ENCODE measurements around the gene RMC1. TPM values are rescaled to one million over a fixed set of nuclear protein-coding genes. Genes with fewer than 3 reads are reported as not detected.
A peak's percentile ranks its signal among the peaks of the same experiment; 100 is the strongest.

Gene RMC1
- total RNA-seq, result 10 to 100 TPM; 36.3 to 47.6 (median 41.9) TPM

DNA sequence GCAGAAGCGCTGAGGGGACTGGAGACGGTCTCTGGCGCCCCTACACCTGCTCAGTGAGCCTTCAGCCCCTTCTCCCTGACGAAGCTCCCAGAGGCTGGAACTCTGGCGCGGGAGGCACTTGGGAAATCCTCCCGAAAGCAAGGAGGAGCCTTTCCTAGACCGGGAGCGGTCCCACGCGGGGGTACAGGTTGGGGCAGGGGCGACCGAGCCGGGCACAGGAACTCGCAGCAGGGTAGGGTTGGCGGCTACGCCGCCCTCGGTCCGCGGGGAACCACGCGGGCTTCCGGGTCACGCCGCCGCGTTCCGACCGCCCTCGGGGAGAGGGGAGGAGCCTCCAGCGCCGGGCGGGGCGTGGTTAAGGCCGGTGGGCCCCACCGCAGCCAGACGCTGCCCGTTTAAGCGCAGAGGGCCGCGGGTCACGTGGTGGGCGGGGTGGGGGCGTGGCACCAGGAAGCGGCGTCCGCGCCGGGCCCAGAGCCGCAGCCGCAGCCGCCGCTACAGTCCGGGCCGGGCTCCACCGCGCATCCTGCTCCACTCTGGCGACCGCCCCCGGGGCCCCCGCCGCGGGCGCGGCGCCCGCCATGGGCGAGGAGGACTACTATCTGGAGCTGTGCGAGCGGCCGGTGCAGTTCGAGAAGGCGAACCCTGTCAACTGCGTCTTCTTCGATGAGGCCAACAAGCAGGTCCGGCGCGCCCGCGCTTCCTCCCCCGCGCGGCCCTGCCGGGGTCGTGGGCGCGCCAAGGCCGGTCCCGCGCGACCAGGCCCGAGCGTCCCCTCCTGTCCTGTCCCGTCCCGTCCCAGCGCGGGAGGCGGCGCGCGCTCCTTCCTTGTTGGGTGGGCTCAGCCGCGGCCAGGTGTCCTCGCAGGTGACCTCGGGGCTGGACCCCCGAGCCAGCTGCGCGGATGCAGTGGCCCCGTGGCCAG is at the start of gene RMC1:
Gene RMC1 (plus strand): TSS at position 474 of the 925 bp plus-strand sequence. CDS start 108 bp downstream, at position 582.
- Mint-ChIP-seq H3K4me3 (peak within 1 kb of the TSS; percentile 89), H3K4me1 (ENCODE audit: low read depth) (peaks cover 53% of the 10 kb centered on the region), H3K9me3 (no peaks in the 10 kb centered on the region), H3K36me3 (ENCODE audit: insufficient read depth) (peaks cover 17% of the 10 kb centered on the region), H3K27me3 (ENCODE audit: low read depth) (no peaks in the 10 kb centered on the region)
- ATAC-seq (peak; percentile 92 to 93), DNase-seq (peak; percentile 98)

DNA sequence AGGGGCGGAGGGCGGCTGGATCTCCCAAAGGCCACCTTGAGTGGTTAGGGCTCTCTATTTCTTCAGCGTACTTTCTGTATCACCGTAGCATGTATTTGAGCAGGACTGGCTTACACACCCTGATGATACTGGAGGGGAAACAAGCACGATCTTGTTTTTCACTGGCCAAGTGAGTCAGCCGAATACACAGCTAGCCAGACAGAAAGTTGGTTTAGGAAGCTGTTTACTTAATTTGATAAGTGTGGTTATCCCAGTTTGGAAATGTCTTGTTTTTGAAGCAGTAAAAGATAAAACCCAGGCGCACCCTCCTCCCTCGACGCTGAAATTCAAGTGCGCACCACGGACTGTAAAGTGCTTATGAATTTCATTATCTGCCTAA is 49.6 kb upstream of the RMC1 start:
- ATAC-seq, result peak; percentile 51 to 58
- peaks cover 6% of the 10 kb centered on the region for H3K36me3 Mint-ChIP-seq (ENCODE audit: insufficient read depth)
- H3K4me3 Mint-ChIP-seq, result peak overlapping the region; percentile 97
- H3K4me1 Mint-ChIP-seq (ENCODE audit: low read depth), result peaks cover 56% of the 10 kb centered on the region
- no peaks in the 10 kb centered on the region for H3K9me3 Mint-ChIP-seq
- no peaks in the 10 kb centered on the region for H3K27me3 Mint-ChIP-seq (ENCODE audit: low read depth)
- DNase-seq, result no peak

DNA sequence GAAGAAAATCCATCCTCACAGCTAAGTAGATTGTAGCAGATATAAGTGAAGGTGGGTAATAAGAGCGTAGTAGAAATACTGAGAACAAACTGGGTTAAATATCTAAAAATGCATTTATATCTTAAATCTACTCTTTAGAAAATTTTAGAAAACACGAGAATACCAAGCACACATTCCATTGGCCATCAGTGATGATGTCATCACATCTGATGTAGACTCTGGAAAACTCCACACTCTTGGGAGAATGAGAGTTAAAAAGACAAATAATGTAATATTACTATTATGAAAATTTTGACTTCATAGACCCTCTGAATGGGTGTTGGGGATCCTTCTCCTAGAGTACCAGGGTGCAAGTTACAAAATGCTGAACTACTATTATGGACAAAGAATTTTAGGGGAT is 46.5 kb upstream of the RMC1 start:
- H3K9me3 Mint-ChIP-seq, result no peaks in the 10 kb centered on the region
- no peak overlapping the region for H3K4me3 Mint-ChIP-seq
- H3K4me1 Mint-ChIP-seq (ENCODE audit: low read depth), result peaks cover 80% of the 10 kb centered on the region
- peaks cover 14% of the 10 kb centered on the region for H3K36me3 Mint-ChIP-seq (ENCODE audit: insufficient read depth)
- ATAC-seq (no peak), DNase-seq (no peak)
- H3K27me3 Mint-ChIP-seq (ENCODE audit: low read depth), result no peaks in the 10 kb centered on the region

DNA sequence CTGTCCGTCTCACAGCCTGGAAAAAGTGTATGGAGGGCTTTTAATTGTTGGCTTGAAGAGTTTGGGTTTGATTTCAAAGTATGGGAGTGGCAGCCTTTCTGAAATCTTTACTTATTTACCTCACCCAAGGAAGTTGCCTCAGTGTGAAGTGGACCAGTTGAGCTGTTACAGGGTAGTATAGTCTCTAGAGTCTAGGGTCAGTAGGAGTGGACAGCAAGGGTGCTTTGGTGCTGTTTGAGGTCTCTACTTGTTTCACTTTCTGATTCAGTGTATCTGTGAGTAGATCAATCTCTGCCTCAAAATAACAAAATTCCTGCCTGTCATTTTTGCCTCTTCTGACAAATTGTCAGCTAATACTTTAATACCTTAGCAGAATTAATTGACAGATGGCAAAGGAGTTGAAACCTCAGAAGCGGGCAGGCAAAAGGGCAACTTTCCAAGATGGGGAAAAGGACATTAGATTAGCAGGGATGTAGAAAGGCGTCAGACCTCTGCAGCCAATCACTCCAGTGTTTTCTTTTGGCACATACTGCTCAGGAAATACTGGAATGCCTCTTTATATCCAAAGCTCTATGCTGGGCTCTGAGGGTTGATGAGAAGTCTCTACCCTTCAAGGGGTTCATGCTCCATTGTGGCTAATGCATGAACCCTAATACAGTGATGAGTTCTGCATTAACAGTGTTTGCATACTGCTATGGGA is 44.3 kb upstream of the RMC1 start:
- Mint-ChIP-seq H3K9me3 (no peaks in the 10 kb centered on the region), H3K27me3 (ENCODE audit: low read depth) (no peaks in the 10 kb centered on the region), H3K36me3 (ENCODE audit: insufficient read depth) (peaks cover 24% of the 10 kb centered on the region), H3K4me3 (no peak overlapping the region), H3K4me1 (ENCODE audit: low read depth) (peaks cover 70% of the 10 kb centered on the region)
- no peak for DNase-seq
- ATAC-seq, result no peak

DNA sequence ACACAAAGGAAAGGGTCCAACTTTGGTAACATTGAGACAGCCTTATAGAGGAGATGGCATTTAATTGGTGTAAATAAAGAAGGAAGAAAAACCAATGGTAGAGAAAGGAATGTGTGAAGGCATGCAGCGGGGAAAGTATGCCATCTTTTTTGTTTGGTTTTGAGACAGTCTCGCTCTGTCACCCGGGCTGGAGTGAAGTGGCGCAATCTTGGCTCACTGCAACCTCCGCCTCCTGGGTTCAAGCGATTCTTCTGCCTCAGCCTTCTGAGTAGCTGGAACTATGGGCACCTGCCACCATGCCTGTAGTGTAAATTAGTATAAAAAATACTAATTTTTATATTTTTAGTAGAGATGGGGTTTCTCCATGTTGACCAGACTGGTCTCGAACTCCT is 43.8 kb upstream of the RMC1 start:
- H3K9me3 Mint-ChIP-seq, result no peaks in the 10 kb centered on the region
- peaks cover 25% of the 10 kb centered on the region for H3K36me3 Mint-ChIP-seq (ENCODE audit: insufficient read depth)
- no peak overlapping the region for H3K4me3 Mint-ChIP-seq
- H3K27me3 Mint-ChIP-seq (ENCODE audit: low read depth), result no peaks in the 10 kb centered on the region
- ATAC-seq (no peak), DNase-seq (no peak)
- peaks cover 65% of the 10 kb centered on the region for H3K4me1 Mint-ChIP-seq (ENCODE audit: low read depth)

DNA sequence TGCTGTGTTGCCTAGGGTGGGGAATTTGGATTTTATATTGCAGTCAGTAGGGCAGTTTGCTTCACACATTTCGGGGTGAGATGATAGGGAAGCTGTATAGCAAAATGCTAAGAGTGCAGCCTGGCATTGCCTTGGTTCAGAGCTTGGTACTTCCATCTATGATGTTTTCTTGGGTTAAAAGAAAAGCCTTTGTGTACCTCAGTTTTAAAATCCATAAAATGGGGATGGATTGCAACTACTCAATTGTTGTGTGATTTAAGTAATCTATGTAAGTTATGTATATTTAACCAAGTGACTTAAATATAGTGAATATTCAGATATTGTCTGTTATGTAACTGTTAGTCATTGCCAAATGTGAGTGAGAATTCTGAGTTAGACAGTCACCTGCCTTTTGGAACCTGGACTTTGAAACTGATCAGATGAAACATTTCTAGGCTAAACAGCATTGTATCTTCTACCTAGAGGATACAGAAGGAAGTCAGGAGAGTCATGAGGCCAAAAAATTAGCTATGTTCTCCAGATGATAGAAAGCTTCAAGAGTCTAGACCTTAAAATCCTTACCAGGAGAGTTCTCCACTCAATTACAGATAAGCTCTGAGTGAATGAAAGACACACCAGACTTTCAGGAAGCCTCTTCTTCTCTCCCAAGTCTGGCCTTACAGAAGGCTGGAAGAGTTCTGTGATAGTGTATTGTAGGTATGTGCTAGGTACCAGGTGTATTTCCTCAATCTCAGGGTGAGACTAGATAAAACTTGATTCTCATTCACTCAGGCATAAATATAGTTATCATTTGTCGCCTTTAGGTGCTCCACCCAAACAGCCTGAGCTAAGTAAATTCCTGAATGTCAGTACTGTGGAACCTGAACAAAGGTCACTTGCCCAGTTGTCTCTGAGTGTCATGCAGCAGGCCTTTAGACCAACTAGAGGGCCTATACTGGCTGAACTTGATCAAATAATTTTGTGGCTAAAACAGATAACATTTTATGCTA is 42.7 kb upstream of the RMC1 start:
- peaks cover 59% of the 10 kb centered on the region for H3K4me1 Mint-ChIP-seq (ENCODE audit: low read depth)
- DNase-seq, result no peak
- H3K4me3 Mint-ChIP-seq, result no peak overlapping the region
- ATAC-seq, result no peak
- H3K36me3 Mint-ChIP-seq (ENCODE audit: insufficient read depth), result peaks cover 28% of the 10 kb centered on the region
- no peaks in the 10 kb centered on the region for H3K9me3 Mint-ChIP-seq
- H3K27me3 Mint-ChIP-seq (ENCODE audit: low read depth), result no peaks in the 10 kb centered on the region

DNA sequence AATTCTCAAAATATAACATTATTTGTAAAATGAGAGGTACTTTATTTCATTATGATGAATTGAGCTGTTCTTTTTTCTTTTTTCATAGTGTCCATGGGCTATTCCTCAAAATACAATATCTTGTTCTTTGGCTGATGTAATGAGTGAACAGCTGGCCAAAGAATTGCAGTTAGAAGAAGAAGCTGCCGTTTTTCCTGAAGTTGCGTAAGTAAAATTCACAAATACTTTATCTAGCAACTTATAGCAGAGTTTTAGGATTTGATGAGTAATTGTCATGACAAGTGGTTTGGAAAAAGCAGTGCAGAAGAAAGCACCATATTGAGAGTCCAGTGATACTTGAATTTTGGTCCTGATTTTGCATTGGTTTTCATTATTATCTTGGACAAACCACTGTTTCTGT is 40.4 kb upstream of the RMC1 start:
- Mint-ChIP-seq H3K4me1 (ENCODE audit: low read depth) (peaks cover 39% of the 10 kb centered on the region), H3K9me3 (no peaks in the 10 kb centered on the region), H3K4me3 (no peak overlapping the region), H3K36me3 (ENCODE audit: insufficient read depth) (peaks cover 35% of the 10 kb centered on the region), H3K27me3 (ENCODE audit: low read depth) (no peaks in the 10 kb centered on the region)
- DNase-seq (no peak), ATAC-seq (no peak)

DNA sequence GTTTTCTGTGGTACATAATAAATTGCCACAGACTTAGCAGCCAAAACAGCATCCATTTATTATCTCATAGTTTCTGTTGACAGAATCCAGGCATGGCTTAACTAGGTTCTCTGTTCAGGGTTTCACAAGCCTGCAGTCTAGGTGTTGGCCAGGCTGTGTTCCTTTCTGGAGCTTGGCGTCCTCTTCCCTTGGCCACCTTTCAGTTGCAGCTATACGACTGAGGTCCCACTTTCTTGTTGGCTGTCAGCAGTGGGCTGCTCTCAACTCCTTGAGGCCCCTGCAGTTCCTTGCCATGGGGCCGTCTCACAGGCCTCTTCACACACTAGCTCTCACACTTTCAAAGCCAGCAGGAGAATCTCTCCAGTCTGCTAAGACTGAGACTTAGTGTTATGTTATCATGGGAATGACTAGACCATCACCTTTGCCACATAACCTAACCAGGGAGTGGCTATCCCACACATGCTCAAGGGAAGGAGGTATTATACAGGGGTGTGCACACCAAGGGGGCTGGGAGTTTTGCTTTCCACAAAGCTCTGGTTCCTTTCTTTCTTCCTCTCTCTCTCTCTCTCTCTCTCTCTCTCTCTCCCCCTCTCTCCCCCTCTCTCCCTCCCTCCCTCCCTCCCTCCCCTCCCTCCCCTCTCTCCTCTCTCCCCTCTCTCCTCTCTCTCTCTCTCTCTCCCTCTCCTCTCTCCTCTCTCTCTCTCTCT is 34.4 kb upstream of the RMC1 start:
- no peaks in the 10 kb centered on the region for H3K9me3 Mint-ChIP-seq
- H3K27me3 Mint-ChIP-seq (ENCODE audit: low read depth), result no peaks in the 10 kb centered on the region
- H3K4me3 Mint-ChIP-seq, result no peak overlapping the region

DNA sequence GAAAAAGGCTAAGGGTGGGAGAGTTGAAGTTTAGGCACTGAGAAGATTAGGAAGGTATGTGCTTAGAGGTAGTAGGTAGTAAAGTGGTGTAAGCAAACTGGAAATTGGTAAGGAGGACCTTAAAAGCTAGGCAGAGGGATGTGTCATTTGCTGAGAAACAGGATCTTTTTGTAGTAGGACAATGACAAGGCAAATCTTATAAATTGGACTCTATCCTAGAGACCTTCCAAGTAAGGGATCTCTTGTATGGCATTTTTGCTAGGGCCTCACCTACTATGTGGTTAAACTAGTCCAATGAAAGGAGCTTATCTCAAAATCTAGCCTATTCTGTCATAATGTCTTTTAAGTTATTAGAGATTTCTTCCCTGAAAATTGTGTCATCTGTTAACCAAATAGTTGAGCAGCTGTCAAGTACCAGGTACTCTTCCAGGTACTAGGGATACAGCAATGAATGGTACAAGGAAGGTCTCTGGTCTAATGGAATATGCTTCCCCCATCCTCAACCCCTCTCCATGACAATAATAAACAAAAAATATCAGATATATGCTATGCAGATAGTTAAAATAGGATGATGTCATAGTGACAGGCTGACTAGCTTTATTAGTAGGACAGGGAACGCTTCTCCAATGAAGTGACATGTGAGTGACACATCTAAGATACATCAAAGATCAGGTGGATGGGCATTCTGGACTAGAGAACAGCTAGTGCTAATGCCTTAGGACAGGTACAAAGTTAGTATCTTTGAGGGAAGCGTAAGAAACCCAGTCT is 32.5 kb upstream of the RMC1 start:
- ATAC-seq, result no peak
- DNase-seq, result no peak
- no peaks in the 10 kb centered on the region for H3K9me3 Mint-ChIP-seq
- H3K4me1 Mint-ChIP-seq (ENCODE audit: low read depth), result no peaks in the 10 kb centered on the region
- H3K36me3 Mint-ChIP-seq (ENCODE audit: insufficient read depth), result peaks cover 28% of the 10 kb centered on the region
- no peaks in the 10 kb centered on the region for H3K27me3 Mint-ChIP-seq (ENCODE audit: low read depth)
- H3K4me3 Mint-ChIP-seq, result no peak overlapping the region

More for the DNA sequence above, 34.4 kb upstream of the RMC1 start:
- no peak for DNase-seq
- H3K36me3 Mint-ChIP-seq (ENCODE audit: insufficient read depth), result peaks cover 26% of the 10 kb centered on the region
- no peaks in the 10 kb centered on the region for H3K4me1 Mint-ChIP-seq (ENCODE audit: low read depth)
- ATAC-seq, result no peak

DNA sequence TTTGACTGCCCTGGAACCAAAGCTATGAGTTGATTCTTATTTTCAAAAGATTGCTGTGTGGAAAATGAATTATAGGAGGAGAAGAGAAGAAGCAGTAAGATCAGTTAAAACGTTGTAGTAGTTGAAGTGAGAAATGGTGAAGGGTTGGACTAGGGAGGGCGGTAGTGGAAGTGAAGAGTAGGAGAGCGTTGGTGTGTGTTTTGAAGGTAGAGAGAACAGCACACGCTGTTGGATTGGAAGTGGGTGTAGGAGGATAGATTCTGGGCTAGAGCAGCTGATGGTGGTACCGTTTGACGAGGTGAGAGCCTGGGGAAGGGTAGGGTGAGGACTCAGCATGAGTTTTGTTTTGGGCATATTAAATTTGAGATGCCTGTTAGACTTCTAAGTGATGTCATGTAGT is 31.8 kb upstream of the RMC1 start:
- no peaks in the 10 kb centered on the region for H3K9me3 Mint-ChIP-seq

DNA sequence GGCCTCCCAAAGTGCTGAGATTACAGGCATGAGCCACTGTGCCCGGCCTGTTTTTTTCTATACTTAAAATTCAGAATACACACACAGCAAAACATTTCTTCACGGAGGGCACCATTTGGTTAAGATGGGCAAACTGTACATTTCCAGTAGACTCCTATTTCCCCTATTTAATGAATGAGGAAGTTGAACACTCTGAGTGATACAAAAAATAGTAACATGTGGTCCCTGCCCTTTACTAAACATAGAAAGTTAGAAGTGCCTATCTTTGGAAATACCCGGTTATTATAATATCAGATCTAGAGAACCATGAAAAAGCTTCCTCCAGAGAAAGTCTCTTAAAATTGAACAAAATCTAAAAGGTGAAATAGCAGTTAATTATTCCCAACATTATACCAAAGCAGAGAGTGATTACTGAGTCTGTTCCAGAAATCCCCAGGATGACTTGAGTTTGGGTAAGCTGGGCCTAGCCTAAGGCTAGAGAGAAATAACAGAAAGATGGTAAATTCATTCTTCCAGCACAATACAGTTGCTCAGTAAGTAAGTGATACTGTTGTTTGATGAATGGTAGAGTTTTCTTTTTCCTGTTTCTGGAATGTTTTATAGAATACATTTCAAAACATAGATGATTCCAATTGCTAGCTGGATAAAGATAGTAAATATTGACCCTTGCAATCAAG is 23.3 kb upstream of the RMC1 start:
- peaks cover 3% of the 10 kb centered on the region for H3K4me1 Mint-ChIP-seq (ENCODE audit: low read depth)
- ATAC-seq, result no peak
- no peaks in the 10 kb centered on the region for H3K9me3 Mint-ChIP-seq
- H3K36me3 Mint-ChIP-seq (ENCODE audit: insufficient read depth), result peaks cover 29% of the 10 kb centered on the region
- no peaks in the 10 kb centered on the region for H3K27me3 Mint-ChIP-seq (ENCODE audit: low read depth)
- DNase-seq, result no peak
- H3K4me3 Mint-ChIP-seq, result no peak overlapping the region

More for the DNA sequence above, 31.8 kb upstream of the RMC1 start:
- DNase-seq (no peak), ATAC-seq (no peak)
- peaks cover 28% of the 10 kb centered on the region for H3K36me3 Mint-ChIP-seq (ENCODE audit: insufficient read depth)
- H3K4me1 Mint-ChIP-seq (ENCODE audit: low read depth), result no peaks in the 10 kb centered on the region
- no peaks in the 10 kb centered on the region for H3K27me3 Mint-ChIP-seq (ENCODE audit: low read depth)
- no peak overlapping the region for H3K4me3 Mint-ChIP-seq

DNA sequence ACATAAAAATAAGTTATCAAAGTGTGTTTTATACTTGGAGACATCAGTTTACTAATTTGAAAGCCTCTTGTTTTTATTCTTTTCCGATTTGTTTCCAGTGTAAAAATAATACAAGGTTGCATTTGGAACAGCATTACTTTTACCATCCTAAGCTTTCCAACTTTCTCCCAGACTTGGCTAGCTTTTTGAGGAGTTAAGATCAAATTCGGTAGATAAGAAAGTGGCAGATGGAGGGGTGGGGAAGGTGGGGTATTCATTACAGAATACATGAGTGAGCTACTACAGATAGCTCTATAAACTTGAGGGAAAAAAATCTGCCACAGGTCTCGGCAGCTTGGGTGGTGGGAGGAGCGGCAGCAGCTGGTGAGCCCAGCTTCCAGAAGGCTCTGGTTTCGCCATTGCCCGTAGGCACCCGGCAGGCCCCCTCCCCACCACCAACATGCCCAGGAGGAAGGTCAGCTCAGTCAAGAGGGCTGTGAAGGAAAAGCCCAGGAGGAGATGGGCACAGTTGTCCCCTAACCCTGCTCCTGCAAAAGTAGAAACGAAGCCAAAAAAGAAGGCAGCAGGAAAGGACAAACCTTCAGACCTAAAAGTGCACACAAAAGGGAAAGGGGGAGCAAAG is 18.6 kb upstream of the RMC1 start:
- Mint-ChIP-seq H3K4me3 (no peak overlapping the region), H3K9me3 (no peaks in the 10 kb centered on the region), H3K36me3 (ENCODE audit: insufficient read depth) (peaks cover 10% of the 10 kb centered on the region), H3K27me3 (ENCODE audit: low read depth) (no peaks in the 10 kb centered on the region), H3K4me1 (ENCODE audit: low read depth) (peaks cover 23% of the 10 kb centered on the region)
- DNase-seq (no peak), ATAC-seq (no peak)
